ENCODE data around the gene ZNF296. TPM values are rescaled to one million over a fixed set of nuclear protein-coding genes. Genes with fewer than 3 reads are reported as not detected.
A peak's percentile ranks its signal among the peaks of the same experiment; 100 is the strongest.

ZNF296 gene
- total and polyA plus RNA-seq, 2 of the 13 experiments (the other 11 are each of a cell fraction or from before 2014, with no cell fraction given) = 0.26 to 0.62 TPM

GRCh38 chr19:45032421-45032820, 43.9 kb downstream of the ZNF296 start (continued):
- peak; percentile 11; the same call in 1 of the 2 replicates for TF ChIP-seq ZFP91 (CRISPR knock-in tag; IDR thresholded peaks at IDR 0.05; ENCODE audit: borderline replicate concordance)
- no peak for TF ChIP-seq SRSF9 (IDR thresholded peaks at IDR 0.05; ENCODE audit: borderline replicate concordance, insufficient read depth, low read depth, low read length, poor library complexity, severe bottlenecking)
- no peak for TF ChIP-seq ZSCAN20 (CRISPR knock-in tag; IDR thresholded peaks at IDR 0.05; ENCODE audit: borderline replicate concordance)

- TF ChIP-seq ZNF253 (CRISPR knock-in tag; IDR thresholded peaks at IDR 0.05; ENCODE audit: borderline replicate concordance) = no peak
- TF ChIP-seq ZNF768 (CRISPR knock-in tag; IDR thresholded peaks at IDR 0.05) = peak; percentile 22; the same call in 1 of the 2 replicates
- no peaks in the 10 kb centered on the region for H3K27me3 ChIP-seq (ENCODE audit: control insufficient read depth in 1 of 2, insufficient read depth in 2 of 2, low read length in 2 of 2)
- H3K36me3 ChIP-seq (replicated peaks in 1 of 2; ENCODE audit: control insufficient read depth in 1 of 2, insufficient read depth in 2 of 2, low read length in 2 of 2) = no peaks in the 10 kb centered on the region
- H3K4me3 ChIP-seq (replicated peaks in 1 of 3; ENCODE audit: insufficient read depth in 1 of 3, low read depth in 2 of 3, low read length in 3 of 3) = no peak overlapping the region
- ChIA-PET POLR2A (no interaction called here), CTCF (ENCODE audit: low intra/inter-chr PET ratio, low total read pairs) (no interaction called here)
- no TSS peak for BruUV-seq (replicated peaks)
- no peak for FAIRE-seq
- no peak for DNase-seq (ENCODE audit: low spot score)
- H3K9ac ChIP-seq (ENCODE audit: insufficient read depth, low read depth, low read length) = no peak overlapping the region
- 95% methylated on average over 6 of the region's 6 CpGs for WGBS (ENCODE audit: low lambda C conversion rate)
- in situ Hi-C loops (cut with HindIII; ENCODE audit: extremely low pct_ligation_motif_present, low pct_unique_long_range_greater_than_20kb) = no loop called here
- H3K4me1 ChIP-seq (ENCODE audit: insufficient read depth, low read length) = peaks cover 21% of the 10 kb centered on the region
- H3K4me2 ChIP-seq (ENCODE audit: low read depth, low read length) = no peak overlapping the region
- intact Hi-C loops (cut with micrococcal nuclease; ENCODE audit: unreplicated experiment) = no loop called here
- H3K79me2 ChIP-seq (ENCODE audit: insufficient read depth, low read length) = no peaks in the 10 kb centered on the region
- no peaks in the 10 kb centered on the region for H4K20me1 ChIP-seq (ENCODE audit: insufficient read depth, low read length)
- H3K9me3 ChIP-seq (ENCODE audit: low read length) = no peaks in the 10 kb centered on the region
- no peak overlapping the region for H3K27ac ChIP-seq (ENCODE audit: extremely low read length, insufficient read depth, low read length)
- no peak for ATAC-seq
- H2AFZ ChIP-seq (ENCODE audit: low read length) = no peak overlapping the region
Observed at GRCh38 chr19:45030825-45031224, 45.5 kb downstream of the ZNF296 start.
